ENCODE data around the gene SUMO2. TPM values are rescaled to one million over a fixed set of nuclear protein-coding genes. Genes with fewer than 3 reads are reported as not detected.

Gene SUMO2
- total RNA-seq, 1 donor from 2014 or later: 365 TPM

GRCh38 chr17:75126954-75127353 lies 55.8 kb downstream of the SUMO2 start:
- no peak for ATAC-seq (ENCODE audit: low read depth)
- TF ChIP-seq, protein P1, sequence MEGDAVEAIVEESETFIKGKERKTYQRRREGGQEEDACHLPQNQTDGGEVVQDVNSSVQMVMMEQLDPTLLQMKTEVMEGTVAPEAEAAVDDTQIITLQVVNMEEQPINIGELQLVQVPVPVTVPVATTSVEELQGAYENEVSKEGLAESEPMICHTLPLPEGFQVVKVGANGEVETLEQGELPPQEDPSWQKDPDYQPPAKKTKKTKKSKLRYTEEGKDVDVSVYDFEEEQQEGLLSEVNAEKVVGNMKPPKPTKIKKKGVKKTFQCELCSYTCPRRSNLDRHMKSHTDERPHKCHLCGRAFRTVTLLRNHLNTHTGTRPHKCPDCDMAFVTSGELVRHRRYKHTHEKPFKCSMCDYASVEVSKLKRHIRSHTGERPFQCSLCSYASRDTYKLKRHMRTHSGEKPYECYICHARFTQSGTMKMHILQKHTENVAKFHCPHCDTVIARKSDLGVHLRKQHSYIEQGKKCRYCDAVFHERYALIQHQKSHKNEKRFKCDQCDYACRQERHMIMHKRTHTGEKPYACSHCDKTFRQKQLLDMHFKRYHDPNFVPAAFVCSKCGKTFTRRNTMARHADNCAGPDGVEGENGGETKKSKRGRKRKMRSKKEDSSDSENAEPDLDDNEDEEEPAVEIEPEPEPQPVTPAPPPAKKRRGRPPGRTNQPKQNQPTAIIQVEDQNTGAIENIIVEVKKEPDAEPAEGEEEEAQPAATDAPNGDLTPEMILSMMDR (IDR thresholded peaks at IDR 0.05): no peak
- peaks cover 49% of the 10 kb centered on the region for H3K4me1 Mint-ChIP-seq

GRCh38 chr17:75125984-75126383 lies 56.8 kb downstream of the SUMO2 start:
- Mint-ChIP-seq H3K4me3 (no peak overlapping the region), H3K9me3 (no peaks in the 10 kb centered on the region), H3K27ac (peak overlapping the region; percentile 47), H3K4me1 (peaks cover 46% of the 10 kb centered on the region), H3K27me3 (no peaks in the 10 kb centered on the region), H3K36me3 (ENCODE audit: low read depth) (peaks cover 27% of the 10 kb centered on the region)
- DNase-seq (no peak), ATAC-seq (ENCODE audit: low read depth) (no peak)
- TF ChIP-seq, protein P1 (IDR thresholded peaks at IDR 0.05): no peak
- POLR2A ChIA-PET: interaction anchor here (2.5 to 13.0 kb wide), 2 partner anchors 9 to 16 kb away, joined by 6 to 292 read pairs; partner anchors contain the start of gene ARMC7
- intact Hi-C loops (cut with micrococcal nuclease): no loop called here
- CTCF ChIA-PET: interaction anchor here (1.2 to 5.7 kb wide), 2 partner anchors 12 to 76 kb away, joined by 3 to 35 read pairs; no protein-coding TSS in a partner anchor

More at GRCh38 chr17:75126954-75127353, 55.8 kb downstream of the SUMO2 start:
- POLR2A ChIA-PET: interaction anchor here (0.6 to 13.0 kb wide), 6 partner anchors 10 to 282 kb away, joined by 3 to 292 read pairs (median 5); partner anchors contain the start of gene ARMC7
- CTCF ChIA-PET: interaction anchor here (1.2 to 5.7 kb wide), 2 partner anchors 13 to 75 kb away, joined by 3 to 35 read pairs; no protein-coding TSS in a partner anchor
- Mint-ChIP-seq H3K27me3 (no peaks in the 10 kb centered on the region), H3K4me3 (no peak overlapping the region), H3K36me3 (ENCODE audit: low read depth) (peaks cover 22% of the 10 kb centered on the region), H3K9me3 (no peaks in the 10 kb centered on the region), H3K27ac (peak overlapping the region; percentile 46)
- DNase-seq: no peak
- intact Hi-C loops (cut with micrococcal nuclease): no loop called here

- peak overlapping the region; percentile 41 for H3K27ac Mint-ChIP-seq
- ATAC-seq (ENCODE audit: low read depth) (no peak), DNase-seq (no peak)
- TF ChIP-seq, protein P1 (IDR thresholded peaks at IDR 0.05): no peak
- H3K36me3 Mint-ChIP-seq (ENCODE audit: low read depth): peaks cover 28% of the 10 kb centered on the region
- POLR2A ChIA-PET: interaction anchor here (0.6 to 13.0 kb wide), 5 partner anchors 7 to 731 kb away, joined by 3 to 292 read pairs (median 4); partner anchors contain the start of genes NT5C, SUMO2 and WBP2
- no peak overlapping the region for H3K4me3 Mint-ChIP-seq
- intact Hi-C loops (cut with micrococcal nuclease): no loop called here
- H3K4me1 Mint-ChIP-seq: peaks cover 40% of the 10 kb centered on the region
- CTCF ChIA-PET: interaction anchor here (5.7 kb wide), 1 partner anchor 10 kb away, joined by 35 read pairs; no protein-coding TSS in a partner anchor
- no peaks in the 10 kb centered on the region for H3K9me3 Mint-ChIP-seq
- H3K27me3 Mint-ChIP-seq: no peaks in the 10 kb centered on the region
Measured at GRCh38 chr17:75124819-75125162, 58.0 kb downstream of the SUMO2 start.

- no peaks in the 10 kb centered on the region for H3K9me3 Mint-ChIP-seq
- TF ChIP-seq, protein P1 (IDR thresholded peaks at IDR 0.05): no peak
- ATAC-seq (ENCODE audit: low read depth): peak; percentile 75
- peaks cover 23% of the 10 kb centered on the region for H3K36me3 Mint-ChIP-seq (ENCODE audit: low read depth)
- no peak overlapping the region for H3K4me3 Mint-ChIP-seq
- no peaks in the 10 kb centered on the region for H3K27me3 Mint-ChIP-seq
- H3K4me1 Mint-ChIP-seq: peaks cover 36% of the 10 kb centered on the region
- POLR2A ChIA-PET: interaction anchor here (0.6 to 13.0 kb wide), 5 partner anchors 7 to 731 kb away, joined by 3 to 292 read pairs (median 4); partner anchors contain the start of genes NT5C, SUMO2 and WBP2
- CTCF ChIA-PET: interaction anchor here (0.6 to 5.7 kb wide), 5 partner anchors 10 to 78 kb away, joined by 3 to 35 read pairs (median 3); no protein-coding TSS in a partner anchor
- DNase-seq: no peak
- H3K27ac Mint-ChIP-seq: peak overlapping the region; percentile 41
- intact Hi-C loops (cut with micrococcal nuclease): no loop called here
Measured at GRCh38 chr17:75124041-75124818, 58.5 kb downstream of the SUMO2 start.

GRCh38 chr17:75118307-75118706 lies 64.5 kb downstream of the SUMO2 start:
- ChIA-PET CTCF (interaction anchor here (2.0 to 8.7 kb wide), 3 partner anchors 12 to 83 kb away, joined by 6 to 192 read pairs (median 37); partner anchors contain the start of gene NT5C), POLR2A (interaction anchor here (0.5 to 9.7 kb wide), 11 partner anchors 11 to 1397 kb away, joined by 3 to 292 read pairs (median 6); partner anchors contain the start of genes GGA3, JPT1, MRPS7 and NT5C)
- Mint-ChIP-seq H3K9me3 (no peaks in the 10 kb centered on the region), H3K36me3 (ENCODE audit: low read depth) (peaks cover 16% of the 10 kb centered on the region), H3K4me3 (no peak overlapping the region), H3K27ac (peak overlapping the region; percentile 59), H3K4me1 (peaks cover 59% of the 10 kb centered on the region), H3K27me3 (no peaks in the 10 kb centered on the region)
- no peak for DNase-seq
- ATAC-seq (ENCODE audit: low read depth): no peak
- intact Hi-C loops (cut with micrococcal nuclease): loop anchor here (10.0 kb wide), 1 partner anchor 146 kb away; the partner anchor contains the start of genes GGA3 and MRPS7
- TF ChIP-seq, protein P1 (IDR thresholded peaks at IDR 0.05): no peak

Data from activated B cell treated with CpG ODN at 0.5 μM for 24 hours (primary cell).